Loucy (cell line): ENCODE data around the gene KCNH8.

Experiments
- H2AFZ ChIP-seq: fragments of 200-600 bp; sonication (generic); 2 replicates; pipeline ENCODE4 v1.6.0; 2016; ENCODE audit warnings: antibody characterized with exemption, mild to moderate bottlenecking, low read length, moderate library complexity
- H3F3A ChIP-seq: fragments of 200-600 bp; 2 replicates; pipeline ENCODE4 v1.6.0; 2016; ENCODE audit warnings: antibody characterized with exemption, low read depth, mild to moderate bottlenecking
- H3K27me3 ChIP-seq: fragments of 200-600 bp; sonication (generic); 2 replicates; pipeline ENCODE4 v1.6.1; 2014; ENCODE audit warnings: low read length, mild to moderate bottlenecking; ENCODE audit not compliant: insufficient read depth, poor library complexity, severe bottlenecking
- H3K36me3 ChIP-seq: fragments of 200-600 bp; sonication (generic); 2 replicates; pipeline ENCODE4 v1.6.1; 2016; ENCODE audit warnings: low read length; ENCODE audit not compliant: insufficient read depth
- H3K4me1 ChIP-seq: fragments of 200-600 bp; sonication (generic); 2 replicates; pipeline ENCODE4 v1.5.1; 2014; ENCODE audit warnings: low read length, mild to moderate bottlenecking; ENCODE audit not compliant: insufficient read depth, poor library complexity, severe bottlenecking
- H3K4me2 ChIP-seq: fragments of 200-600 bp; sonication (generic); 2 replicates; pipeline ENCODE4 v1.6.0; 2014; ENCODE audit warnings: antibody characterized with exemption, low read length, low read depth, mild to moderate bottlenecking; ENCODE audit not compliant: poor library complexity, severe bottlenecking
- H3K4me3 ChIP-seq: fragments of 200-600 bp; sonication (generic); 2 replicates; pipeline ENCODE4 v1.5.1; 2014; ENCODE audit warnings: low read length, mild to moderate bottlenecking, mixed read lengths; ENCODE audit not compliant: poor library complexity, severe bottlenecking
- H3K79me2 ChIP-seq: fragments of 200-600 bp; sonication (generic); 2 replicates; pipeline ENCODE4 v1.6.1; 2014; ENCODE audit warnings: low read length; ENCODE audit not compliant: insufficient read depth
- H3K9ac ChIP-seq: fragments of 200-600 bp; sonication (generic); 2 replicates; pipeline ENCODE4 v1.6.0; 2014; ENCODE audit warnings: mild to moderate bottlenecking, low read depth, low read length, moderate library complexity; ENCODE audit not compliant: poor library complexity, severe bottlenecking
- H3K9me2 ChIP-seq: fragments of 200-600 bp; sonication (generic); replicated peaks from 2 replicates; pipeline ENCODE4 v1.6.1; 2016; ENCODE audit warnings: low read depth, low read length, mixed read lengths
- H3K9me3 ChIP-seq: fragments of 200-600 bp; sonication (generic); 2 replicates; pipeline ENCODE4 v1.6.1; 2014; ENCODE audit warnings: mild to moderate bottlenecking, antibody characterized with exemption, low read length, low read depth; ENCODE audit not compliant: insufficient read depth
- H4K20me1 ChIP-seq: fragments of 200-600 bp; sonication (generic); 2 replicates; pipeline ENCODE4 v1.6.0; 2014; ENCODE audit warnings: antibody characterized with exemption, low read length, mild to moderate bottlenecking; ENCODE audit not compliant: insufficient read depth, poor library complexity, severe bottlenecking
- CTCF ChIP-seq: fragments of 200-600 bp; sonication (generic); conservative IDR thresholded peaks from 2 replicates; pipeline ENCODE4 v1.5.1; 2014; ENCODE audit warnings: mild to moderate bottlenecking, antibody characterized with exemption, low read length
- EZH2phosphoT487 ChIP-seq: fragments of 200-600 bp; IDR thresholded peaks from 2 replicates; pipeline ENCODE4 v1.6.1; 2018; ENCODE audit warnings: antibody characterized with exemption, mild to moderate bottlenecking, moderate library complexity, borderline replicate concordance

The KCNH8 gene

DNA sequence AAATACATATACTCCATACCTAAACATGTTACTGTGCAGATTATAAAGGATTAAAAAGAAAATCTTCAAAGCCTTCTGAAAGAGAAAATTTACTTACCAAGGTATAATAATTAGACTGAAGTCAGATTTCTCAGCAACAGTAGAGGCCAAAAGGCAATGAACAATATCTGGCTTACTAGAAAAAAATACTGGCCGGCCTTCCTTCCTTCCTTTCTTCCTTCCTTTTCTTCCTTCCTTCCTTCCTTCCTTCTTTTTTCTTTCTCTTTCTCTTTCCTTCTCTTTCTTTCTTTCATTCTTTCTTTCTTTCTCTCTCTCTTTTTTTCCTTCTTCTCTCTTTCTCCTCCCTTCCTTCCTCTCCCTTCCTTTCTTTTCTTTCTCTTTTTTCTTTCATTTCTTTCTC is 209.6 kb downstream of the KCNH8 start:
- H2AFZ ChIP-seq: no peak overlapping the region
- no peaks in the 10 kb centered on the region for H3F3A ChIP-seq
- H3K36me3 ChIP-seq: no peaks in the 10 kb centered on the region
- H3K9ac ChIP-seq: no peak overlapping the region
- no peaks in the 10 kb centered on the region for H4K20me1 ChIP-seq
- no peaks in the 10 kb centered on the region for H3K79me2 ChIP-seq
- H3K9me2 ChIP-seq: no peaks in the 10 kb centered on the region
- H3K4me3 ChIP-seq: no peak overlapping the region
- no peaks in the 10 kb centered on the region for H3K9me3 ChIP-seq
- no peak overlapping the region for H3K4me2 ChIP-seq
- H3K4me1 ChIP-seq: no peaks in the 10 kb centered on the region
- TF ChIP-seq EZH2phosphoT487 (no peak), CTCF (no peak)
- H3K27me3 ChIP-seq: no peaks in the 10 kb centered on the region

DNA sequence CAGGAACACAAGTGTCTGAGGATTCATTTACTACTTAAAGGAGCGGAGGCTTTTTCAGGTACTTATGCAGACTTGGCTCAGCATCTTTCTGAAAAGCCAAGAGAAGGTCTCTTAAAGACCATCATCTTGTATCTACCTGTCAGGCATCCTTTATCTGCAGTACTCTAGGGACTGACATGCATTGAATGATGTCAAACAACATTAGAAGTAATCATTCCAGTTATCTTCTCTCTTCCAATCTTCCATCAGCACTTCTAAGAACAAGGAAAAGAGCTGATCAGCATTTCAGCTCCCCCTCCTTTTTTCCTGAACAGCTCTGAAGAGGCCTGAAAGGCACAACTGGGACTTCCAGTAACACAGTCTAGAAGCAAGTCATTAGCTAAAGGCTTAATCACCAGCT is 214.8 kb downstream of the KCNH8 start:
- Histone ChIP-seq H3K9ac (no peak overlapping the region), H4K20me1 (no peaks in the 10 kb centered on the region), H3F3A (no peaks in the 10 kb centered on the region), H3K9me2 (no peaks in the 10 kb centered on the region), H3K9me3 (no peaks in the 10 kb centered on the region), H3K4me3 (no peak overlapping the region), H2AFZ (no peak overlapping the region), H3K79me2 (no peaks in the 10 kb centered on the region), H3K27me3 (no peaks in the 10 kb centered on the region), H3K4me1 (no peaks in the 10 kb centered on the region), H3K36me3 (no peaks in the 10 kb centered on the region), H3K4me2 (no peak overlapping the region)
- TF ChIP-seq CTCF: no peak

GRCh38 chr3:19364148-19364547 is 215.8 kb downstream of the KCNH8 start:
- Histone ChIP-seq H3K4me2 (no peak overlapping the region), H4K20me1 (no peaks in the 10 kb centered on the region), H3K4me1 (no peaks in the 10 kb centered on the region), H3K9me2 (no peaks in the 10 kb centered on the region), H3K79me2 (no peaks in the 10 kb centered on the region), H2AFZ (no peak overlapping the region), H3K9me3 (no peaks in the 10 kb centered on the region), H3K4me3 (no peak overlapping the region), H3K9ac (no peak overlapping the region), H3K27me3 (no peaks in the 10 kb centered on the region), H3K36me3 (no peaks in the 10 kb centered on the region), H3F3A (no peaks in the 10 kb centered on the region)
- no peak for TF ChIP-seq EZH2phosphoT487
- TF ChIP-seq CTCF: no peak
